Astrocyte (in vitro differentiated cells and primary cell): Measurements from ENCODE around the gene UVRAG. TPM values are rescaled to one million over a fixed set of nuclear protein-coding genes. Genes with fewer than 3 reads are reported as not detected.
"Not testable (repeated sequence)": the region's sequence is repeated elsewhere in the genome, so short reads cannot be mapped to it uniquely, and the experiment has no call there.

Source experiments
- DNase-seq: peaks from one replicate; pipeline ENCODE4 v3.0.0-alpha.2; 2010; ENCODE audit warnings: low read depth
- FAIRE-seq: peaks from 2 replicates; lab custom pipeline; 2011; peaks lifted over from hg19 to GRCh38; lab: Jason Lieb, UNC
- H2AFZ ChIP-seq: 2 replicates; pipeline ENCODE4 v1.6.0; 2012; ENCODE audit warnings: low read depth, low read length, inconsistent platforms
- H3K27ac ChIP-seq: 2 replicates; pipeline ENCODE4 v1.5.1; 2011; ENCODE audit warnings: low read depth, low read length, inconsistent platforms
- H3K27me3 ChIP-seq: 2 replicates; pipeline ENCODE4 v1.6.0; 2011; ENCODE audit warnings: low read length, inconsistent platforms; ENCODE audit not compliant: insufficient read depth
- H3K36me3 ChIP-seq: 2 replicates; pipeline ENCODE4 v1.5.1; 2011; ENCODE audit warnings: low read length, inconsistent platforms; ENCODE audit not compliant: insufficient read depth
- H3K4me1 ChIP-seq: 2 replicates; pipeline ENCODE4 v1.5.1; 2011; ENCODE audit warnings: low read length, inconsistent platforms; ENCODE audit not compliant: insufficient read depth
- H3K4me2 ChIP-seq: 2 replicates; pipeline ENCODE4 v1.6.0; 2012; ENCODE audit warnings: low read length, inconsistent platforms
- H3K4me3 ChIP-seq: 2 replicates; pipeline ENCODE4 v1.5.1; 2011; ENCODE audit warnings: low read depth, mild to moderate bottlenecking, low read length, inconsistent platforms; ENCODE audit not compliant: insufficient read depth
- H3K79me2 ChIP-seq: 2 replicates; pipeline ENCODE4 v1.6.0; 2012; ENCODE audit warnings: mild to moderate bottlenecking, low read length, inconsistent platforms; ENCODE audit not compliant: insufficient read depth
- H3K9ac ChIP-seq: 2 replicates; pipeline ENCODE4 v1.6.0; 2012; ENCODE audit warnings: mild to moderate bottlenecking, low read length, inconsistent platforms
- H3K9me3 ChIP-seq: 2 replicates; pipeline ENCODE4 v1.5.1; 2012; ENCODE audit warnings: low read depth, mild to moderate bottlenecking, low read length, inconsistent platforms; ENCODE audit not compliant: insufficient read depth
- H4K20me1 ChIP-seq: 2 replicates; pipeline ENCODE4 v1.6.0; 2012; ENCODE audit warnings: low read length, inconsistent platforms; ENCODE audit not compliant: insufficient read depth
- H3K27ac Mint-ChIP-seq: one replicate; pipeline ENCODE4 v1.8.0; 2021; ENCODE audit warnings: mild to moderate bottlenecking, mixed read lengths; ENCODE audit not compliant: unreplicated experiment
- H3K27me3 Mint-ChIP-seq: one replicate; pipeline ENCODE4 v1.8.0; 2021; ENCODE audit warnings: low read depth, mixed read lengths; ENCODE audit not compliant: unreplicated experiment
- H3K36me3 Mint-ChIP-seq: one replicate; pipeline ENCODE4 v1.8.0; 2021; ENCODE audit warnings: low read depth, mixed read lengths; ENCODE audit not compliant: unreplicated experiment
- H3K4me1 Mint-ChIP-seq: one replicate; pipeline ENCODE4 v1.8.0; 2021; ENCODE audit warnings: low read depth, mixed read lengths; ENCODE audit not compliant: unreplicated experiment
- H3K4me3 Mint-ChIP-seq: one replicate; pipeline ENCODE4 v1.8.0; 2021; ENCODE audit warnings: mild to moderate bottlenecking, moderate library complexity, mixed read lengths; ENCODE audit not compliant: unreplicated experiment
- H3K9me3 Mint-ChIP-seq: one replicate; pipeline ENCODE4 v1.8.0; 2021; ENCODE audit warnings: mild to moderate bottlenecking, mixed read lengths; ENCODE audit not compliant: unreplicated experiment
- EZH2 ChIP-seq: IDR thresholded peaks from 2 replicates; pipeline ENCODE4 v1.6.1; 2012; ENCODE audit warnings: mild to moderate bottlenecking, low read length, inconsistent platforms; ENCODE audit not compliant: insufficient read depth
- total RNA-seq: library from RNA; stranded (reverse); gene quantifications from 2 replicates; pipeline ENCODE4 v1.2.1, GENCODE V29; 2021
- TF ChIP-seq, protein P1 (sequence below): IDR thresholded peaks from 2 replicates; pipeline ENCODE4 v1.5.1; 2011; ENCODE audit warnings: low read depth, mild to moderate bottlenecking, inconsistent platforms, low read length, moderate library complexity; ENCODE audit not compliant: insufficient read depth

UVRAG gene
- total RNA-seq, 1 donor from 2014 or later, result 15.3 TPM

- H3K9me3 ChIP-seq, result peaks cover 3% of the 10 kb centered on the region
- no peak overlapping the region for H3K4me2 ChIP-seq
- H3K9me3 Mint-ChIP-seq, result peaks cover 6% of the 10 kb centered on the region
- H3K27ac Mint-ChIP-seq, result no peak overlapping the region
- peaks cover 7% of the 10 kb centered on the region for H3K4me1 Mint-ChIP-seq
- H3K36me3 Mint-ChIP-seq, result peaks cover 13% of the 10 kb centered on the region
- H4K20me1 ChIP-seq, result no peaks in the 10 kb centered on the region
- peaks cover 6% of the 10 kb centered on the region for H3K4me1 ChIP-seq
- H3K27me3 Mint-ChIP-seq, result no peaks in the 10 kb centered on the region
- H3K36me3 ChIP-seq, result no peaks in the 10 kb centered on the region
- H3K4me3 Mint-ChIP-seq, result no peak overlapping the region
- H3K9ac ChIP-seq, result no peak overlapping the region
- H3K4me3 ChIP-seq, result no peak overlapping the region
- DNase-seq, result no peak
- no peak for FAIRE-seq
- no peak overlapping the region for H2AFZ ChIP-seq
- H3K79me2 ChIP-seq, result no peaks in the 10 kb centered on the region
- H3K27me3 ChIP-seq, result no peaks in the 10 kb centered on the region
- H3K27ac ChIP-seq, result no peak overlapping the region
- TF ChIP-seq EZH2, result no peak
- TF ChIP-seq, protein P1, sequence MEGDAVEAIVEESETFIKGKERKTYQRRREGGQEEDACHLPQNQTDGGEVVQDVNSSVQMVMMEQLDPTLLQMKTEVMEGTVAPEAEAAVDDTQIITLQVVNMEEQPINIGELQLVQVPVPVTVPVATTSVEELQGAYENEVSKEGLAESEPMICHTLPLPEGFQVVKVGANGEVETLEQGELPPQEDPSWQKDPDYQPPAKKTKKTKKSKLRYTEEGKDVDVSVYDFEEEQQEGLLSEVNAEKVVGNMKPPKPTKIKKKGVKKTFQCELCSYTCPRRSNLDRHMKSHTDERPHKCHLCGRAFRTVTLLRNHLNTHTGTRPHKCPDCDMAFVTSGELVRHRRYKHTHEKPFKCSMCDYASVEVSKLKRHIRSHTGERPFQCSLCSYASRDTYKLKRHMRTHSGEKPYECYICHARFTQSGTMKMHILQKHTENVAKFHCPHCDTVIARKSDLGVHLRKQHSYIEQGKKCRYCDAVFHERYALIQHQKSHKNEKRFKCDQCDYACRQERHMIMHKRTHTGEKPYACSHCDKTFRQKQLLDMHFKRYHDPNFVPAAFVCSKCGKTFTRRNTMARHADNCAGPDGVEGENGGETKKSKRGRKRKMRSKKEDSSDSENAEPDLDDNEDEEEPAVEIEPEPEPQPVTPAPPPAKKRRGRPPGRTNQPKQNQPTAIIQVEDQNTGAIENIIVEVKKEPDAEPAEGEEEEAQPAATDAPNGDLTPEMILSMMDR, result no peak
Observed at GRCh38 chr11:76051937-76052336, 236.9 kb downstream of the UVRAG start.

GRCh38 chr11:76054330-76054729 is 239.3 kb downstream of the UVRAG start:
- DNase-seq (no peak), FAIRE-seq (no peak)
- no peak for TF ChIP-seq EZH2
- TF ChIP-seq, protein P1, result no peak
- Histone ChIP-seq H3K9me3 (no peaks in the 10 kb centered on the region), H3K79me2 (no peaks in the 10 kb centered on the region), H3K9ac (no peak overlapping the region), H3K4me1 (no peaks in the 10 kb centered on the region), H3K4me3 (no peak overlapping the region), H3K4me2 (no peak overlapping the region), H4K20me1 (no peaks in the 10 kb centered on the region), H3K36me3 (no peaks in the 10 kb centered on the region), H2AFZ (no peak overlapping the region), H3K27me3 (no peaks in the 10 kb centered on the region), H3K27ac (no peak overlapping the region)
- H3K9me3 Mint-ChIP-seq, result peaks cover 4% of the 10 kb centered on the region
- no peak overlapping the region for H3K4me3 Mint-ChIP-seq
- no peaks in the 10 kb centered on the region for H3K27me3 Mint-ChIP-seq
- H3K4me1 Mint-ChIP-seq, result no peaks in the 10 kb centered on the region
- no peak overlapping the region for H3K27ac Mint-ChIP-seq
- peaks cover 11% of the 10 kb centered on the region for H3K36me3 Mint-ChIP-seq

- TF ChIP-seq EZH2, result no peak
- TF ChIP-seq, protein P1, result no peak
- Histone ChIP-seq H3K36me3 (no peaks in the 10 kb centered on the region), H4K20me1 (no peaks in the 10 kb centered on the region), H3K4me2 (no peak overlapping the region), H3K27ac (no peak overlapping the region), H3K4me1 (no peaks in the 10 kb centered on the region), H3K27me3 (no peaks in the 10 kb centered on the region), H2AFZ (no peak overlapping the region), H3K9ac (no peak overlapping the region), H3K4me3 (no peak overlapping the region), H3K9me3 (no peaks in the 10 kb centered on the region), H3K79me2 (no peaks in the 10 kb centered on the region)
- Mint-ChIP-seq H3K9me3 (peaks cover 2% of the 10 kb centered on the region), H3K36me3 (peaks cover 12% of the 10 kb centered on the region), H3K4me3 (no peak overlapping the region), H3K4me1 (no peaks in the 10 kb centered on the region), H3K27me3 (no peaks in the 10 kb centered on the region), H3K27ac (no peak overlapping the region)
- FAIRE-seq (no peak), DNase-seq (no peak)
Observed at GRCh38 chr11:76056876-76057275, 241.9 kb downstream of the UVRAG start.

DNA sequence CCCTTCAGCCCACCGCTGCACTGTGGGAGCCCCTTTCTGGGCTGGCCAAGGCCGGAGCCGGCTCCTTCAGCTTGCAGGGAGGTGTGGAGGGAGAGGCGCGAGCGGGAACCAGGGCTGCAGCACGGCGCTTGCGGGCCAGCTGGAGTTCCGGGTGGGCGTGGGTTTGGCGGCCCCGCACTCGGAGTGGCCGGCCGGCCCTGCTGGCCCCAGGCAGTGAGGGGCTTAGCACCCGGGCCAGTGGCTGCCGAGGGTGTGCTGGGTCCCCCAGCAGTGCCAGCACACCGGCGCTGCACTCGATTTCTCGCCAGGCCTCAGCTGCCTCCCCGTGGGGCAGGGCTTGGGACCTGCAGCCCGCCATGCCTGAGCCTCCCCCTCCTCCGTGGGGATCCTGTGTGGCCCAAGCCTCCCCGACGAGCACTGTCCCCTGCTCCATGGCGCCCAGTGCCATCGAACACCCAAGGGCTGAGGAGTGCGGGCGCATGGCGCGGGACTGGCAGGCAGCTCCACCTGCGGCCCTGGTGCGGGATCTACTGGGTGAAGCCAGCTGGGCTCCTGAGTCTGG is 245.5 kb downstream of the UVRAG start:
- not testable (repeated sequence) for H3K27me3 Mint-ChIP-seq, H3K27me3 ChIP-seq, H3K9me3 ChIP-seq, H3K36me3 ChIP-seq, H3K4me3 Mint-ChIP-seq, H3K36me3 Mint-ChIP-seq, H3K4me3 ChIP-seq, FAIRE-seq, H4K20me1 ChIP-seq, H3K4me1 Mint-ChIP-seq, DNase-seq, H2AFZ ChIP-seq, H3K27ac ChIP-seq, H3K9ac ChIP-seq, H3K4me1 ChIP-seq, H3K9me3 Mint-ChIP-seq, H3K79me2 ChIP-seq, H3K27ac Mint-ChIP-seq, H3K4me2 ChIP-seq
